Thoracic aorta (tissue), 2 donors: ENCODE measurements around the gene EXOC6B. TPM values are rescaled to one million over a fixed set of nuclear protein-coding genes. Genes with fewer than 3 reads are reported as not detected.

Experiments used
- ATAC-seq: fragments of 150-250 bp; one replicate; pipeline ENCODE4 v1.8.0; 2017; ENCODE audit warnings: low read depth; ENCODE audit not compliant: insufficient number of reproducible peaks, low FRiP score
- DNase-seq: peaks from one replicate; pipeline ENCODE4 v3.0.0-alpha.2; 2020; ENCODE audit warnings: low spot score
- H3K27ac ChIP-seq, 2 donors: fragments of 200-600 bp; sonication (generic); 1 replicate in 1 of 2; 2 replicates in 1 of 2; pipeline ENCODE4 v1.5.1; 2016; ENCODE audit warnings: mild to moderate bottlenecking in 2 of 2, moderate library complexity in 2 of 2
- H3K27me3 ChIP-seq: fragments of 200-600 bp; sonication (generic); replicated peaks from 2 replicates; pipeline ENCODE4 v1.6.0; 2016; ENCODE audit warnings: mild to moderate bottlenecking; ENCODE audit not compliant: insufficient read depth
- H3K36me3 ChIP-seq: fragments of 200-600 bp; sonication (generic); one replicate; pipeline ENCODE4 v1.5.1; 2016
- H3K4me1 ChIP-seq, 2 donors: fragments of 200-600 bp; sonication (generic); 1 replicate in 1 of 2; 2 replicates in 1 of 2; pipeline versions ENCODE4 v1.5.1 to v1.6.0; 2016; ENCODE audit warnings: low read depth in 2 of 2, mild to moderate bottlenecking in 1 of 2; ENCODE audit not compliant: control insufficient read depth in 1 of 2
- H3K4me3 ChIP-seq: fragments of 200-600 bp; sonication (generic); 2 replicates; pipeline ENCODE4 v1.5.1; 2016; ENCODE audit warnings: mild to moderate bottlenecking
- H3K9me3 ChIP-seq: fragments of 200-600 bp; sonication (generic); 2 replicates; pipeline ENCODE4 v1.5.1; 2016
- CTCF ChIP-seq: fragments of 200-600 bp; sonication (generic); IDR thresholded peaks from one replicate; pipeline ENCODE4 v1.5.1; 2019; ENCODE audit warnings: antibody characterized with exemption
- total RNA-seq, 2 donors: library from RNA; depleted of rRNA; stranded (reverse); fragments of >200 nt; gene quantifications; one replicate each; pipeline versions ENCODE4 v1.1.0 to v1.2.3, GENCODE V29; 2016

Gene EXOC6B
- total RNA-seq, 2 donors from 2014 or later, result 29.6 to 44.5 TPM

GRCh38 chr2:72822794-72823193 is 3.0 kb downstream of the EXOC6B start:
- H3K4me3 ChIP-seq, result no peak overlapping the region
- ATAC-seq (no peak), DNase-seq (no peak)
- H3K4me1 ChIP-seq, result peaks cover 18 to 28% of the 10 kb centered on the region in 2 donors
- H3K27me3 ChIP-seq, result no peaks in the 10 kb centered on the region
- no peak for TF ChIP-seq CTCF
- H3K27ac ChIP-seq, result no peak overlapping the region
- H3K9me3 ChIP-seq, result no peaks in the 10 kb centered on the region
- H3K36me3 ChIP-seq, result no peaks in the 10 kb centered on the region

- Histone ChIP-seq H3K9me3 (no peaks in the 10 kb centered on the region), H3K27ac (no peak overlapping the region), H3K36me3 (no peaks in the 10 kb centered on the region), H3K27me3 (no peaks in the 10 kb centered on the region), H3K4me3 (no peak overlapping the region), H3K4me1 (peaks cover 18 to 28% of the 10 kb centered on the region in 2 donors)
- DNase-seq, result no peak
- TF ChIP-seq CTCF, result no peak
- ATAC-seq, result no peak
Measured at GRCh38 chr2:72821983-72822382, 3.9 kb downstream of the EXOC6B start.

GRCh38 chr2:72821118-72821517 is 4.7 kb downstream of the EXOC6B start:
- Histone ChIP-seq H3K27ac (no peak overlapping the region), H3K36me3 (no peaks in the 10 kb centered on the region), H3K4me3 (no peak overlapping the region), H3K27me3 (no peaks in the 10 kb centered on the region), H3K9me3 (no peaks in the 10 kb centered on the region), H3K4me1 (peaks cover 18 to 26% of the 10 kb centered on the region in 2 donors)
- DNase-seq (no peak), ATAC-seq (no peak)
- TF ChIP-seq CTCF, result no peak

GRCh38 chr2:72819501-72819900 is 6.3 kb downstream of the EXOC6B start:
- TF ChIP-seq CTCF, result no peak

GRCh38 chr2:72815655-72816278 is 10.1 kb downstream of the EXOC6B start:
- Histone ChIP-seq H3K27ac (no peak overlapping the region), H3K27me3 (no peaks in the 10 kb centered on the region), H3K4me1 (peaks cover 0 to 5% of the 10 kb centered on the region in 2 donors), H3K9me3 (no peaks in the 10 kb centered on the region), H3K36me3 (no peaks in the 10 kb centered on the region), H3K4me3 (no peak overlapping the region)
- ATAC-seq (no peak), DNase-seq (no peak)
- no peak for TF ChIP-seq CTCF

More at GRCh38 chr2:72819501-72819900, 6.3 kb downstream of the EXOC6B start:
- Histone ChIP-seq H3K4me3 (no peak overlapping the region), H3K27ac (no peak overlapping the region), H3K27me3 (no peaks in the 10 kb centered on the region), H3K36me3 (no peaks in the 10 kb centered on the region), H3K4me1 (peaks cover 12 to 17% of the 10 kb centered on the region in 2 donors), H3K9me3 (no peaks in the 10 kb centered on the region)
- DNase-seq (no peak), ATAC-seq (no peak)
